Right lobe of liver (tissue), 4 donors: ENCODE results near the gene HYOU1.

Source experiments
- CTCF ChIP-seq, 4 donors: fragments of 200-600 bp in 3 of 4; fragments of 450-650 bp in 1 of 4; IDR thresholded peaks; one replicate each; pipeline versions ENCODE4 v1.5.1 to v1.8.0; 2016 to 2022; ENCODE audit warnings: antibody characterized with exemption in 4 of 4, mild to moderate bottlenecking in 2 of 4
- POLR2A ChIP-seq: fragments of 450-650 bp; IDR thresholded peaks from one replicate; pipeline ENCODE4 v1.6.1; 2017; ENCODE audit warnings: antibody characterized with exemption, mild to moderate bottlenecking
- donor health status: DM: no; HTN: no; CAD: no.
- donor health status: DM: no; HTN: no; CAD: no.
- donor health status: DM: no; HTN: yes; CAD: no.

GRCh38 chr11:119087123-119087522 is 30.1 kb upstream of the HYOU1 start:
- TF ChIP-seq CTCF (IDR thresholded peaks at IDR 0.05), result no peak
- no peak for TF ChIP-seq POLR2A
